Uterus (tissue), 4 donors: Measurements from ENCODE around the gene PDK2. TPM values are rescaled to one million over a fixed set of nuclear protein-coding genes. Genes with fewer than 3 reads are reported as not detected.

Experiments used
- DNase-seq, 2 donors: peaks; one replicate each; pipeline ENCODE4 v3.0.0-alpha.2; 2019 to 2020
- H3K27ac ChIP-seq, 2 donors: fragments of 200-600 bp; sonication (generic); 1 replicate in 1 of 2; 2 replicates in 1 of 2; pipeline ENCODE4 v1.5.1; 2016 to 2018
- H3K27me3 ChIP-seq, 2 donors: fragments of 200-600 bp; sonication (generic); one replicate each; pipeline ENCODE4 v1.5.1; 2018 to 2019; ENCODE audit warnings: control low read depth in 1 of 2
- H3K36me3 ChIP-seq, 2 donors: fragments of 200-600 bp; sonication (generic); one replicate each; pipeline ENCODE4 v1.5.1; 2019; ENCODE audit warnings: control low read depth in 1 of 2
- H3K4me1 ChIP-seq, 2 donors: fragments of 200-600 bp; sonication (generic); one replicate each; pipeline ENCODE4 v1.5.1; 2018 to 2019; ENCODE audit warnings: control low read depth in 1 of 2
- H3K4me3 ChIP-seq, 2 donors: fragments of 200-600 bp; sonication (generic); 1 replicate in 1 of 2; 2 replicates in 1 of 2; pipeline ENCODE4 v1.5.1; 2018 to 2019; ENCODE audit warnings: mild to moderate bottlenecking in 1 of 2
- H3K9me3 ChIP-seq, 2 donors: fragments of 200-600 bp; sonication (generic); one replicate each; pipeline ENCODE4 v1.5.1; 2019; ENCODE audit warnings: control low read depth in 1 of 2
- CTCF ChIP-seq, 4 experiments: fragments of 200-600 bp in 2 of 4; fragments of 450-650 bp in 2 of 4; sonication (generic) in 2 of 4; IDR thresholded peaks; one replicate each; pipeline ENCODE4 v1.5.1; 2016 to 2019; ENCODE audit warnings: antibody characterized with exemption in 4 of 4, mild to moderate bottlenecking in 2 of 4, moderate library complexity in 1 of 4
- POLR2A ChIP-seq, 2 donors: fragments of 450-650 bp; IDR thresholded peaks; one replicate each; pipeline ENCODE4 v1.6.1; 2016; ENCODE audit warnings: antibody characterized with exemption in 2 of 2, mild to moderate bottlenecking in 1 of 2, moderate library complexity in 1 of 2
- intact Hi-C: fragments of 100-400 bp; cut with DNase I; formaldehyde crosslinking; loops from one replicate; pipeline ENCODE4 v1.15.1; 2023; ENCODE audit warnings: low total_unique reads
- total RNA-seq, 4 donors: library from RNA; depleted of rRNA in 3 of 4; stranded (reverse); fragments of >200 nt in 3 of 4; gene quantifications; one replicate each; pipeline versions ENCODE4 v1.1.0 to v1.2.4, GENCODE V29; 2014 to 2023
- donor health status: DM: yes; HTN: yes; CAD: no.

Gene PDK2
- total RNA-seq, 4 donors from 2014 or later, result 12.9 to 62.6 (median 32.4) TPM

- peaks cover 5 to 18% of the 10 kb centered on the region in 2 donors for H3K4me1 ChIP-seq
- intact Hi-C loops, result no loop called here
Measured at GRCh38 chr17:50106393-50107131, 11.4 kb downstream of the PDK2 start.

GRCh38 chr17:50107790-50108414, 12.8 kb downstream of the PDK2 start:
- no peak overlapping the region for H3K4me3 ChIP-seq
- TF ChIP-seq POLR2A (IDR thresholded peaks at IDR 0.05) (no peak), CTCF (IDR thresholded peaks at IDR 0.05) (no peak)
- peaks cover 5 to 13% of the 10 kb centered on the region in 2 donors for H3K4me1 ChIP-seq
- no peaks in the 10 kb centered on the region for H3K27me3 ChIP-seq
- no peak overlapping the region for H3K27ac ChIP-seq
- intact Hi-C loops, result no loop called here
- DNase-seq, result no peak
- H3K36me3 ChIP-seq, result no peaks in the 10 kb centered on the region
- H3K9me3 ChIP-seq, result no peaks in the 10 kb centered on the region

More at GRCh38 chr17:50106393-50107131, 11.4 kb downstream of the PDK2 start:
- H3K9me3 ChIP-seq, result no peaks in the 10 kb centered on the region
- H3K27me3 ChIP-seq, result no peaks in the 10 kb centered on the region
- H3K27ac ChIP-seq, result no peak overlapping the region
- H3K36me3 ChIP-seq, result no peaks in the 10 kb centered on the region
- DNase-seq, result no peak
- no peak overlapping the region for H3K4me3 ChIP-seq
- TF ChIP-seq CTCF (IDR thresholded peaks at IDR 0.05), result no peak
- no peak for TF ChIP-seq POLR2A (IDR thresholded peaks at IDR 0.05)

GRCh38 chr17:50108556-50108955, 13.4 kb downstream of the PDK2 start:
- intact Hi-C loops, result no loop called here

GRCh38 chr17:50109207-50109606, 14.1 kb downstream of the PDK2 start:
- H3K36me3 ChIP-seq, result no peaks in the 10 kb centered on the region
- intact Hi-C loops, result no loop called here
- DNase-seq, result no peak
- no peaks in the 10 kb centered on the region for H3K27me3 ChIP-seq
- TF ChIP-seq CTCF (IDR thresholded peaks at IDR 0.05), result no peak
- TF ChIP-seq POLR2A (IDR thresholded peaks at IDR 0.05), result no peak
- H3K9me3 ChIP-seq, result no peaks in the 10 kb centered on the region
- no peak overlapping the region for H3K27ac ChIP-seq
- no peak overlapping the region for H3K4me3 ChIP-seq
- H3K4me1 ChIP-seq, result peaks cover 0 to 12% of the 10 kb centered on the region in 2 donors

More at GRCh38 chr17:50108556-50108955, 13.4 kb downstream of the PDK2 start:
- Histone ChIP-seq H3K4me1 (peaks cover under 1 to 12% of the 10 kb centered on the region in 2 donors), H3K27ac (no peak overlapping the region), H3K36me3 (no peaks in the 10 kb centered on the region), H3K4me3 (no peak overlapping the region), H3K27me3 (no peaks in the 10 kb centered on the region), H3K9me3 (no peaks in the 10 kb centered on the region)
- TF ChIP-seq POLR2A (IDR thresholded peaks at IDR 0.05), result no peak
- TF ChIP-seq CTCF (IDR thresholded peaks at IDR 0.05), result no peak
- no peak for DNase-seq

- intact Hi-C loops, result no loop called here
- Histone ChIP-seq H3K27me3 (no peaks in the 10 kb centered on the region), H3K36me3 (no peaks in the 10 kb centered on the region), H3K4me1 (peaks cover 0 to 12% of the 10 kb centered on the region in 2 donors), H3K4me3 (no peak overlapping the region), H3K9me3 (no peaks in the 10 kb centered on the region), H3K27ac (no peak overlapping the region)
- no peak for TF ChIP-seq CTCF (IDR thresholded peaks at IDR 0.05)
- no peak for TF ChIP-seq POLR2A (IDR thresholded peaks at IDR 0.05)
- no peak for DNase-seq
Measured at GRCh38 chr17:50109785-50110184, 14.6 kb downstream of the PDK2 start.
